GM18499 (cell line): ENCODE data around the gene NPEPL1.

ENCODE experiments used
- ATAC-seq: cut with Tn5 transposase; IDR thresholded peaks from one replicate; pipeline ENCODE4 v1.9.1; 2021; ENCODE audit warnings: moderate number of reproducible peaks; ENCODE audit not compliant: insufficient read depth, unreplicated experiment

Gene NPEPL1

GRCh38 chr20:58656831-58657230 is 35.8 kb upstream of the NPEPL1 start:
- ATAC-seq = no peak

DNA sequence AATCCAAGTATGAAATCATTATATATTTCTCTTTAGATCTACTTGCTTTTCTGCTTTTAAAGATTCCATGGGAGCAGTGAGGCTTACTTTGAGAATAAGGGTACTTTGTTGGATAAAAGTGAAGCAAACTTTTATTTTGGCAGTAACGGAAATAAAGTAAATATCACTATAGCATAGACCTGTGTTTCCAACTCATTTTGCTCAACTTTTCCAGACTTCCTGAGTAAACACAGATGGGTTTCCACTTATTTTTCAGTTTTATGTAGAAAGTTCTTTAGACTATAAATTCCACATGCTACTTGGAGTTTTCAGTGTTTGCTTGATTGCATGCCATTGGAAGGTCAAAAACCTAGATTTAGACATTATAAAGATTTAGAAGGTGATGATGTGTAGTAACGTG is 35.3 kb upstream of the NPEPL1 start:
- no peak for ATAC-seq

DNA sequence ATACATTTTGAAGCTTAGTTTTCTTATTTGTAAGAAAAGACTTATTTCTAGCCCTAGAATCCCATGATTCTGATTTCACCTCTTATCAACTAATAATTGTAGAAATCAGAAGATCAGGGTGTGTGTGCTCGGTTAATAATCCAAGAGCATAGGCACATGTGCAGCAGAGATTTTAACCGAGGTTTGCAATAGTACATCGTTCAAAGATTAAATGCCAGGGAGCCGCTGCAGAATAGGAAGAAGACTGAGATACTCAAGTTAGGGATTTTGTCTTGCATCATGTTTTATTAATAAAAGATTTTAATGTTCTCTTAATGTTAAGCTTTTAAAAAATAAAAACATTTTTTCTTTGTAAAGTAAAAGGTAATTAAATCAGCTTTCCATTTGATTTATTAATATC is 34.6 kb upstream of the NPEPL1 start:
- no peak for ATAC-seq

DNA sequence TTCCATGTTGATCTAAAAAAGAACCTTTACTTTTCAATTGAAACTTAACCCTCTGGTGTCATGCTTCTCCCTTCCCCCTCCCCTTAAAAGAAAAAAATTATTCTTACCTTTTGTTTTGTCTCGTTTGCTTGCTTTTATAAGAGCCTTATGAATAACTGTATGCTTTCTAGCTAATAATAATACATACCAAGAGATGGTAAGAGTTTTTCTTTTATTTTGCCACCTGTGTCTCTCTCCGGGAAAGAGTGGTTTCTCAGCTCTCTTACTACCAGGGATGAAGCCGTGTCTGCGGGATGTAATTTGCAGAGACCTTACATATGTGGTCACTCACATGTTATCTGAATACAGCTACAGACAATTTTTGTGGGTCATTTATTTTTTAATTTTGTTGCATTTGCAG is 33.8 kb upstream of the NPEPL1 start:
- no peak for ATAC-seq

DNA sequence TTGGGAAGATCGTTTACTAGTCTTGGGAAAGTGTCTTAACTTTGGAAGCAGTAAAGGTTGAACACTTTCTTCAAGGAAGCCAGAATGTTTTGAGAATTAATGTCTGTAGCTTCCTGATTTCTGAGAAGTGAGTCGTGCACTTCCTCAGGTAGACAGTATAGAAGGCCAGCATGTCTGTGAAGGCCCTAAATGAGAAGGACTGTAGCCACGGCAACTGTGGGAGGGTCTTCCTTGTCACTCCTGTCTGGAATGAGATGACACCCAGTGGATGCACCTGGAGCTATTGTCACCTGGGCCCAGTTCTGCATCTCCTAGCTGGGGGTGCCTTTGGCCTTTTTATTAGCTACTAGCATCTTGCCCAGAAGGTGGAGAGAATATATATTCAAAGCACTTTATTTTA is 32.8 kb upstream of the NPEPL1 start:
- no peak for ATAC-seq

GRCh38 chr20:58660855-58661597 is 31.6 kb upstream of the NPEPL1 start:
- no peak for ATAC-seq

GRCh38 chr20:58661598-58662473 is 30.8 kb upstream of the NPEPL1 start:
- no peak for ATAC-seq

DNA sequence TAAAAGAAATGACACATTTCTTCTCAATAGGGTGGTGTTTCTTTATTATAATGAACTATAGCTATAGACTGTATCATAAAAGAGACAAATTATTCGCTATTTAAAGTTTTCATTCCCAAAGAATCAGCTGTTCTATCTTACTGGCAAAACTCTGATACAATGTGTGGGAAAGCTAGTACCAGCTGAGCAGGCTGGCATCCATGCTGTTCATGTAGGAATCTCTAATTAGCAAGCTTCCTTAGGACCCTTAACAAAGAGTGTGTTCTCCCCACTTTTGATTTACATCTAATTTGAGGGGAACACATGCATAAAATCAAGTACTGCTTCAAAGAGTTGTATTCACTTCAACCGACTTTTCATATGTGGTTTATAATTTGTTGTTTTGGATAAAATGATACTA is 28.3 kb upstream of the NPEPL1 start:
- no peak for ATAC-seq

DNA sequence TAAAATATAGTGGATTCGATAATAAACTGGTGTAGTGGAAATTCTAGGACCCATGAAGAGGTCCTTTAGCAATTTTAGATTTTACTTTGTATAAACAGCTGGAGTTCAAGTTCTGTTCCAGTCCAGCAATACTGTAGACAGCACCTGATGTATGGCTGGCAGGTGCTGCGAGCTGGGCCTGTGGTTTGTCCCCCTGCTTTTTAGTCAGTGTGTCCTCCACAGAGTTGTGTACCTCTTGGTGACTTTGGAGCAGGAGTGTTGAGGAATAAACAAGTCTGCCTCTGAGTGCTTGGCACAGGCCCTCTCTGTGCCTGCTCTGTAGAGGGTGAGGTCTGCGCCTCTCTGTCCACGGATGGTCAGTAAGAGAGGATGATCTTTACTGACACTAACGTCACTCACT is 27.7 kb upstream of the NPEPL1 start:
- ATAC-seq = no peak

DNA sequence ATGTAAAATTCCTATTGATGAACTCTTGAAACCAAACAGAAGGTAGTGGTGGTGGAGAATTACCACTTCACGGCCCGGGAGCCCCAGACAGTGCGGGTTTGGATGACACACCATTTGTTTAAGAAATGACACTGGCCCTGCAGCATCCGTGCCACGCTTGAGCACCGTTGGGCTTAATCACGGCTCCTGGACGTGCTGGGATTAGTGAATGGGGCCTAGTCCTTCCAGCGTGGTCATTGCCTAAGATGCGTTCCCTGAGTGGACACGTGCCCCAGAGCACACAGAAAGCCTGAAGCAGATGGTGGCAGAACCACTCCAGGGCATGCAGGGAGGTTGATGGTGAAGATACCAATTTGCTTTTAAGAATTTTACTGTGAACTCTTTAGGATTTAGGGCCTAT is 27.0 kb upstream of the NPEPL1 start:
- no peak for ATAC-seq

- ATAC-seq = no peak
Measured at GRCh38 chr20:58666702-58667101, 25.9 kb upstream of the NPEPL1 start.

DNA sequence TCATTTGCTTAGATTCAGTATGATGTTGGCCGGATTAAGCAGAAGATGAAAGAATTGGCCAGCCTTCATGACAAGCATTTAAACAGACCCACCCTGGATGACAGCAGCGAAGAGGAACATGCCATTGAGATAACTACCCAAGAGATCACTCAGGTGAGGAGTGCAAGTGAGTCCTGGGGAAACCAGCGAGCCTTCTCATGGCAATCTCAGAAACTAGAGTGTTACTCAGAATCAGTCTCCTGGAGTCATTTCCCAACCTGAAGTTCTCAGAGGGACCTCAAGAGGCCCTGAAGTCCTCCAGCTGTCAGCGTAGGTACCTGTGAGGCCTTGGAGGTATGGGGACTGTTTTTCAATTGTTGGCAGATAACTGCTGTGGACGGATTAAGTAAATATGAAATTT is 24.6 kb upstream of the NPEPL1 start:
- no peak for ATAC-seq

- ATAC-seq = no peak
Measured at GRCh38 chr20:58668901-58669286, 23.7 kb upstream of the NPEPL1 start.

- ATAC-seq = no peak
Measured at GRCh38 chr20:58669287-58670006, 23.2 kb upstream of the NPEPL1 start.

DNA sequence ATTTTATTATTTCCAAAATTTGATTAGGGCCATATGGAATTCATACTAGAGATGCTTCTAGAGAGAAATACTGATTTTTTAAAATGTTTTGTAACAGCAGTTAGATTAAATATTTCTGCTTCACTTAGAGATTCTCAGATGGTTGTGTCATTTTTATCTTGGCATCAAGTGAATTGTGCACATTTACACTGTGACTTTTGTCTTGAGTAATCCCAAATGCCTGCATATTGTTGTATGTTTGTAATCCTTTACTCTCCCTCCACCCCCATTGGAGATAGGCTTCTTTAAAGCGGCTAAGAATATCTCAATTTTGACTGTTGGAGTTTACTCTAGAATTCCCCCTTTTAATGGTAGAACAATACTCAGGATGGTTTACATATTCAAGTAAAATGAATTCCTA is 22.5 kb upstream of the NPEPL1 start:
- no peak for ATAC-seq

- ATAC-seq = no peak
Measured at GRCh38 chr20:58670659-58671058, 21.9 kb upstream of the NPEPL1 start.

DNA sequence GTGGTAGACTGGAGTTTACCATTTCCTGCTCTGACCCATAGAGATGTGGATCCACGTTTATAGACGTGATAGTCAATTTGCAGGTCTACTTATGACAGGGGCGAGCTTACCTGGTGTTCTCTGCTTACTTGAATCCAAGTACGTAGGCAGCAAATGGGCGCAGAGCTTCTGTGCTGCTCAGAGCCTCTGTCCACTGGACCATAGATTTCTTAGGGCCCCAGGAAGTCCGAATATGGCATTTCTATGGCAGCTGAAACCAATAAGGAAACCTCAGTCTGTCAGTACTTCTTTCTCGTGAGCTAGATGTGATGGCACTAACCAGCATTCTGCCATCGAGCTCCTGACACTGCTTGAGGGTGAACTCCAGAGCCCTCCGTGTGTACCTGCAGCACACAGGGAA is 19.5 kb upstream of the NPEPL1 start:
- no peak for ATAC-seq

DNA sequence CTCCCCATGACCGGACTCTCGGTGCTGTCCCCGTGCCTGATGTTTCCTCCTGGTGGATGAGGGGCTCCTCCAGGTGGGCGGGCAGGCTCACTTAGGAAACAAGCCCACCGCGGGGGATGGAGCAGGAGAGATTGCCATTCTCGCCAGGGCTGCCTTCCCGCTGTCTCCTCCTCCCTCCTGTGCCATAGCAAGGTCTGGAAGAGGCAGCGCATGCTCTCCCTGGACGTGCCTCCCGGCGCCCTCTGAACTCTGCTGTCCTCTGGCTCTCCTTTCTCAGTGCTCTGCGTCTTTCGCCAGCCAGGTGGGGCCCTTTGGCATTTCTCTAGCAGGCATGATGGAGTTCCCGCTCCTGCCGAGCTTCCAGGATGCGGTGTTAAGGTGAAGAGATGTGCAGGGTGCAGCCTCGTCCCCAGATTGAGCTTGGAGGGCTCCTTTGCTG is 17.4 kb upstream of the NPEPL1 start:
- ATAC-seq = no peak

DNA sequence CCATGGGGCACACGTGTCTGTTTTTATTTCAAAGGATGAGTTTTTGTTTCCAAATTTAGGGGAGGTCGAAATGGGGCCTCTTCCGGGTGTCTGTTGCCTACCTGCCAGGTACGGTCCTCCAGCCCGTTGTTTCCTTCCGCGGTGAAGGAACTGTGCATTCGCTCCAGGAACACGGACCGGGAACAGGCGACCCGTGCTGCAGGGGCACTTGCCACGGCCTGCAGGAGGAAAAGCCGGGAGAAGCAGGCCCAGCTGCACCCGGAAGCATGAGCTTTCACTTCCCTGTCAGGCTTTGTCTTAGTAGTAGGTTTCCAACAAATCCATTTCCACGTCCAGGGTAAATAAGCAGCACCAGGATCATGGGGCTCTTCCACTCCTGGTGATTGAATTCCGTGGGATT is 17.0 kb upstream of the NPEPL1 start:
- no peak for ATAC-seq

- no peak for ATAC-seq
Measured at GRCh38 chr20:58676161-58676560, 16.4 kb upstream of the NPEPL1 start.

DNA sequence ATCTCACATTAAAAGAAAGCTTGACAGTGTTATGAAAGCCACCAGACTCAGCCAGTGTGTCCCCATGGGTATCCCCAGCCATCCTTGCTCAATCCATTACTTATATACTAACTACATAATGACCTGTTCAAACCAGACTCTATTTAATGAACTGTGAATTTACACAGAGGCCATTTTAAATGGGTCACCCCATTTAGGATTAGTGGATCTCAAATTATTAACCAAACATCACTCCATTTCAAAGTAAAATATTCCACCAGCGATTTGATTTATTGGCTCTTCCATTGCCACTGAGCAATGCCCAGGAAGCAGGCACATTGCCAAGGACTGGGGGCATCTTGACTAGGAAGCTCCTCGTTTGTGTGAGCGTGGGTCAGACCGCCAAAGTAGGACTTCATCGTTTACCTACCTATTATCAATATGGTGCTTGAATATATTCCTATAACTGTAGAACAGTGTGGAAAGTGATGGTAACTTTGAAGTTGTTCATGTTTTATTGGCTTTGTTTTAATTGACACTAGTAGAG is 15.5 kb upstream of the NPEPL1 start:
- no peak for ATAC-seq
